ENCODE measurements around the gene COL4A4. TPM values are rescaled to one million over a fixed set of nuclear protein-coding genes. Genes with fewer than 3 reads are reported as not detected.

Gene COL4A4
- 0.14 and 0.65 TPM in 2 replicates for total RNA-seq

GRCh38 chr2:227163998-227164762, at the start of gene COL4A4, which contains the start of gene COL4A3:
COL4A4 (minus strand) TSS chr2:227164205; CDS start chr2:227147483, 16,722 bp downstream.
COL4A3 (plus strand) TSS chr2:227164624; CDS start chr2:227164727, 103 bp downstream.

Other genes starting within 250 kb of the COL4A4 start
- under 0.01 and 0.18 TPM in 2 replicates for gene COL4A3, start 419 bp upstream of the COL4A4 start, total RNA-seq
- 78.4 and 89.6 TPM in 2 replicates for gene MFF, start 161.0 kb upstream of the COL4A4 start, total RNA-seq
- gene TM4SF20, start 215.1 kb upstream of the COL4A4 start, total RNA-seq: under 0.01 and 0.09 TPM in 2 replicates
- gene SCYGR1, start 223.7 kb upstream of the COL4A4 start, total RNA-seq: not detected in 2 replicates